Activated CD4-positive, alpha-beta memory T cell treated with anti-CD3 and anti-CD28 coated beads for 36 hours (primary cell): Measurements from ENCODE around the gene RFESD. TPM values are rescaled to one million over a fixed set of nuclear protein-coding genes. Genes with fewer than 3 reads are reported as not detected.
A peak's percentile ranks its signal among the peaks of the same experiment; 100 is the strongest.

Experiments
- CTCF ChIA-PET: fragments of 350-600 bp; sonication (Branson Sonifier 250); formaldehyde crosslinking; loops from one replicate; lab custom pipeline; 2021; ENCODE audit warnings: antibody characterized with exemption, inconsistent platforms; lab: Charles Lee
- POLR2A ChIA-PET: fragments of 350-600 bp; sonication (Branson Sonifier 250); formaldehyde crosslinking; loops from one replicate; lab custom pipeline; 2021; ENCODE audit warnings: antibody characterized with exemption; lab: Charles Lee
- DNase-seq: peaks from one replicate; pipeline ENCODE4 v3.0.0-alpha.2; 2020
- H3K27ac Mint-ChIP-seq: one replicate; pipeline ENCODE4 v1.8.0; 2021; ENCODE audit warnings: mixed read lengths
- H3K27me3 Mint-ChIP-seq: one replicate; pipeline ENCODE4 v1.8.0; 2021; ENCODE audit warnings: mixed read lengths
- H3K36me3 Mint-ChIP-seq: one replicate; pipeline ENCODE4 v1.8.0; 2021; ENCODE audit warnings: mixed read lengths
- H3K4me1 Mint-ChIP-seq: one replicate; pipeline ENCODE4 v1.8.0; 2021; ENCODE audit warnings: low read depth, mixed read lengths
- H3K4me3 Mint-ChIP-seq: one replicate; pipeline ENCODE4 v1.8.0; 2021; ENCODE audit warnings: mild to moderate bottlenecking, mixed read lengths
- H3K9me3 Mint-ChIP-seq: one replicate; pipeline ENCODE4 v1.8.0; 2021; ENCODE audit warnings: mixed read lengths
- intact Hi-C: fragments of 100-400 bp; cut with micrococcal nuclease; formaldehyde crosslinking; loops from one replicate; pipeline ENCODE4 v1.15.1; 2023
- total RNA-seq, 2 experiments: library from RNA; stranded (reverse); gene quantifications; one replicate each; pipeline ENCODE4 v1.2.3, GENCODE V29; 2021

RFESD gene
- total RNA-seq, 2 experiments from 2014 or later, result 6.9 to 8.8 TPM

GRCh38 chr5:95619514-95620029, 27.0 kb upstream of the RFESD start:
- peaks cover 2% of the 10 kb centered on the region for H3K36me3 Mint-ChIP-seq
- no peaks in the 10 kb centered on the region for H3K9me3 Mint-ChIP-seq
- peak; percentile 11 for DNase-seq
- CTCF ChIA-PET, result no interaction called here
- peak overlapping the region; percentile 80 for H3K4me3 Mint-ChIP-seq
- peak overlapping the region; percentile 66 for H3K27ac Mint-ChIP-seq
- POLR2A ChIA-PET, result interaction anchor here (1.5 kb wide), 1 partner anchor 12 kb away, joined by 6 read pairs; no protein-coding TSS in a partner anchor
- no peaks in the 10 kb centered on the region for H3K27me3 Mint-ChIP-seq
- peaks cover 62% of the 10 kb centered on the region for H3K4me1 Mint-ChIP-seq
- intact Hi-C loops, result loop anchor here (1.0 to 10.0 kb wide), 4 partner anchors 28 to 343 kb away; partner anchors contain the start of genes ARSK, ELL2 and MCTP1

GRCh38 chr5:95620030-95620869, 26.3 kb upstream of the RFESD start, which contains the start of gene GPR150:
Gene GPR150, plus strand, starts transcription at chr5:95620087. Its CDS starts 189 bp downstream, at chr5:95620276.
- no peaks in the 10 kb centered on the region for H3K9me3 Mint-ChIP-seq
- no peaks in the 10 kb centered on the region for H3K36me3 Mint-ChIP-seq
- intact Hi-C loops, result loop anchor here (1.0 to 10.0 kb wide), 3 partner anchors 65 to 342 kb away; partner anchors contain the start of genes ARSK, ELL2 and MCTP1
- peak; percentile 78 for DNase-seq
- H3K27me3 Mint-ChIP-seq, result no peaks in the 10 kb centered on the region
- peak within 1 kb of the TSS; percentile 80 for H3K4me3 Mint-ChIP-seq
- peak within 1 kb of the TSS; percentile 66 for H3K27ac Mint-ChIP-seq
- ChIA-PET POLR2A (interaction anchor here (0.6 to 1.5 kb wide), 3 partner anchors 11 to 225 kb away, joined by 3 to 7 read pairs (median 6); partner anchors contain the start of gene RFESD), CTCF (interaction anchor here (1.6 kb wide), 1 partner anchor 27 kb away, joined by 10 read pairs; the partner anchor contains the start of gene RFESD)
- peaks cover 55% of the 10 kb centered on the region for H3K4me1 Mint-ChIP-seq

DNA sequence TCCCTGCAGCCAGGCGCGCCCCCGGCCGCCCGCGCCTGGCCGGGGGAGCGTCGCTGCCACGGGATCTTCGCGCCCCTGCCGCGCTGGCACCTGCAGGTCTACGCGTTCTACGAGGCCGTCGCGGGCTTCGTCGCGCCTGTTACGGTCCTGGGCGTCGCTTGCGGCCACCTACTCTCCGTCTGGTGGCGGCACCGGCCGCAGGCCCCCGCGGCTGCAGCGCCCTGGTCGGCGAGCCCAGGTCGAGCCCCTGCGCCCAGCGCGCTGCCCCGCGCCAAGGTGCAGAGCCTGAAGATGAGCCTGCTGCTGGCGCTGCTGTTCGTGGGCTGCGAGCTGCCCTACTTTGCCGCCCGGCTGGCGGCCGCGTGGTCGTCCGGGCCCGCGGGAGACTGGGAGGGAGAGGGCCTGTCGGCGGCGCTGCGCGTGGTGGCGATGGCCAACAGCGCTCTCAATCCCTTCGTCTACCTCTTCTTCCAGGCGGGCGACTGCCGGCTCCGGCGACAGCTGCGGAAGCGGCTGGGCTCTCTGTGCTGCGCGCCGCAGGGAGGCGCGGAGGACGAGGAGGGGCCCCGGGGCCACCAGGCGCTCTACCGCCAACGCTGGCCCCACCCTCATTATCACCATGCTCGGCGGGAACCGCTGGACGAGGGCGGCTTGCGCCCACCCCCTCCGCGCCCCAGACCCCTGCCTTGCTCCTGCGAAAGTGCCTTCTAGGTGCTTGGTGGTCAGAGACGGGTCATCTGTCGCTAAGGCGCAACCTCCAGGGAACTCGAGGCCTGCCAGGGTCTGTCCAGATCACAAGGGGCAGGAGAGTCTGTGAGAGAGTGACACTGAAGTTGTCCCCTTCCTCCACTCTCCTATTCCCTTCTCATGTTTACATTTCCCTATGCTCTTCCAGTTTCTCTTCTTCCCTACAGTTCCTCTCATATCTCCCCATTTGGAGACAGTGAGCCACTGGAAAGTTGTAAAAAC, 25.4 kb upstream of the RFESD start:
- H3K4me3 Mint-ChIP-seq, result peak overlapping the region; percentile 67
- no peaks in the 10 kb centered on the region for H3K27me3 Mint-ChIP-seq
- peak; percentile 63 for DNase-seq
- H3K4me1 Mint-ChIP-seq, result peaks cover 50% of the 10 kb centered on the region
- H3K36me3 Mint-ChIP-seq, result no peaks in the 10 kb centered on the region
- intact Hi-C loops, result loop anchor here (1.0 to 10.0 kb wide), 4 partner anchors 25 to 341 kb away; partner anchors contain the start of genes ARSK, ELL2, MCTP1 and RFESD
- CTCF ChIA-PET, result interaction anchor here (1.6 to 2.1 kb wide), 2 partner anchors 11 to 26 kb away, joined by 10 to 16 read pairs; partner anchors contain the start of gene RFESD
- POLR2A ChIA-PET, result interaction anchor here (1.0 to 1.5 kb wide), 3 partner anchors 10 to 26 kb away, joined by 4 to 7 read pairs (median 6); partner anchors contain the start of gene RFESD
- no peaks in the 10 kb centered on the region for H3K9me3 Mint-ChIP-seq
- peak overlapping the region; percentile 74 for H3K27ac Mint-ChIP-seq

GRCh38 chr5:95621839-95622629, 24.5 kb upstream of the RFESD start:
- Mint-ChIP-seq H3K36me3 (no peaks in the 10 kb centered on the region), H3K27me3 (no peaks in the 10 kb centered on the region), H3K4me1 (peaks cover 45% of the 10 kb centered on the region), H3K4me3 (peak overlapping the region; percentile 67), H3K9me3 (no peaks in the 10 kb centered on the region), H3K27ac (peak overlapping the region; percentile 74)
- DNase-seq, result peak; percentile 23
- intact Hi-C loops, result loop anchor here (1.0 to 10.0 kb wide), 4 partner anchors 10 to 340 kb away; partner anchors contain the start of genes ELL2, MCTP1 and RFESD
- POLR2A ChIA-PET, result interaction anchor here (0.6 to 1.8 kb wide), 3 partner anchors 10 to 25 kb away, joined by 3 to 9 read pairs (median 4); partner anchors contain the start of gene RFESD
- CTCF ChIA-PET, result interaction anchor here (0.8 to 2.1 kb wide), 8 partner anchors 10 to 159 kb away, joined by 3 to 16 read pairs (median 5); partner anchors contain the start of genes ARSK, RFESD and SKIC3

DNA sequence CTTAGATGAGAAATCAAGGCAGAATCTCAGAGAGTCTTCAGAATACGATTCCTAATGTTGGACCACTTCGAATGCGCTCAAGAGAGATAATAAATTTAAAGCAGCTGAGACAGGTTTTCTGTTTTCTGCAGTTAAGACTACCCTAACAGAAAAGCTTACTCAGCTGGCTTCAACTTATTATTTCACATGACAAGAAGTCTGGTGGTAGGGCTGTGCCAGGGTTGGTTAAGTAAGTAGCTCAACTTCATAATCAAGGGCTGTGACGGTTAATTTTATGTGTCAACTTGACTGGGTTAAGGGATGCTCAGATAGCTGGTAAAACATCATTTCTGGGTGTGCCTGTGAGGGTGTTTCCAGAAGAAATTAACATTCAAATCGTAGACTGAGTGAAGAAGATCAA, 22.9 kb upstream of the RFESD start:
- no peak overlapping the region for H3K27ac Mint-ChIP-seq
- peaks cover 36% of the 10 kb centered on the region for H3K4me1 Mint-ChIP-seq
- ChIA-PET CTCF (interaction anchor here (1.7 to 2.1 kb wide), 4 partner anchors 8 to 80 kb away, joined by 3 to 16 read pairs (median 6); partner anchors contain the start of genes ARSK, RFESD and SKIC3), POLR2A (interaction anchor here (1.8 to 2.4 kb wide), 2 partner anchors 8 to 23 kb away, joined by 7 to 9 read pairs; partner anchors contain the start of gene RFESD)
- no peak overlapping the region for H3K4me3 Mint-ChIP-seq
- no peaks in the 10 kb centered on the region for H3K36me3 Mint-ChIP-seq
- H3K9me3 Mint-ChIP-seq, result no peaks in the 10 kb centered on the region
- H3K27me3 Mint-ChIP-seq, result no peaks in the 10 kb centered on the region
- intact Hi-C loops, result loop anchor here (5.0 to 10.0 kb wide), 2 partner anchors 339 kb away; partner anchors contain the start of genes ELL2 and MCTP1
- no peak for DNase-seq

- intact Hi-C loops, result loop anchor here (5.0 to 10.0 kb wide), 2 partner anchors 338 to 340 kb away; partner anchors contain the start of genes ELL2 and MCTP1
- no peak overlapping the region for H3K4me3 Mint-ChIP-seq
- CTCF ChIA-PET, result interaction anchor here (2.0 kb wide), 1 partner anchor 23 kb away, joined by 7 read pairs; the partner anchor contains the start of gene RFESD
- H3K4me1 Mint-ChIP-seq, result peaks cover 30% of the 10 kb centered on the region
- no peaks in the 10 kb centered on the region for H3K9me3 Mint-ChIP-seq
- no peaks in the 10 kb centered on the region for H3K36me3 Mint-ChIP-seq
- no peaks in the 10 kb centered on the region for H3K27me3 Mint-ChIP-seq
- H3K27ac Mint-ChIP-seq, result no peak overlapping the region
- DNase-seq, result no peak
- POLR2A ChIA-PET, result interaction anchor here (2.4 kb wide), 1 partner anchor 23 kb away, joined by 7 read pairs; the partner anchor contains the start of gene RFESD
Observed at GRCh38 chr5:95624368-95624767, 22.2 kb upstream of the RFESD start.

DNA sequence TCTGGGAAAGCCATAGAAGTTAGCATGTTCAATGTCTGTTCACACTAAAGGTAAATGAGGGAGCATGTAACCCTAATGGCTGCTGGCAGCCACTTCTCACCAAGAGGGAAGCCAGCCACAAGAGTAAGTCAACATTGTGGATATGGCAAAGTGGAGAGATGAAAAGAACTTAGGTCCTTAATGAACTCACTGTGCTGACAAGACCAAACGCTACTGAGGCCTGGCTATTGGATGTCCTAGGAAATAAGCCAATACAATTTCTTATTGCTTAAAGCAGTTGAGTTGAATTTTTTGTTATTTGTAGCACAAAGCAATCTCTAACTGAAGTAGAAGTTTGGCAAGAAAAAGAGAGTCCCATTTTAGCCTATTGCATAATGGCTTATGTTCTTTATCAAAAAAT, 19.9 kb upstream of the RFESD start:
- Mint-ChIP-seq H3K27ac (no peak overlapping the region), H3K4me1 (peaks cover 28% of the 10 kb centered on the region), H3K4me3 (no peak overlapping the region), H3K36me3 (no peaks in the 10 kb centered on the region), H3K9me3 (no peaks in the 10 kb centered on the region), H3K27me3 (no peaks in the 10 kb centered on the region)
- POLR2A ChIA-PET, result no interaction called here
- CTCF ChIA-PET, result no interaction called here
- intact Hi-C loops, result loop anchor here (10.0 kb wide), 1 partner anchor 342 kb away; the partner anchor contains the start of gene MCTP1
- DNase-seq, result no peak

DNA sequence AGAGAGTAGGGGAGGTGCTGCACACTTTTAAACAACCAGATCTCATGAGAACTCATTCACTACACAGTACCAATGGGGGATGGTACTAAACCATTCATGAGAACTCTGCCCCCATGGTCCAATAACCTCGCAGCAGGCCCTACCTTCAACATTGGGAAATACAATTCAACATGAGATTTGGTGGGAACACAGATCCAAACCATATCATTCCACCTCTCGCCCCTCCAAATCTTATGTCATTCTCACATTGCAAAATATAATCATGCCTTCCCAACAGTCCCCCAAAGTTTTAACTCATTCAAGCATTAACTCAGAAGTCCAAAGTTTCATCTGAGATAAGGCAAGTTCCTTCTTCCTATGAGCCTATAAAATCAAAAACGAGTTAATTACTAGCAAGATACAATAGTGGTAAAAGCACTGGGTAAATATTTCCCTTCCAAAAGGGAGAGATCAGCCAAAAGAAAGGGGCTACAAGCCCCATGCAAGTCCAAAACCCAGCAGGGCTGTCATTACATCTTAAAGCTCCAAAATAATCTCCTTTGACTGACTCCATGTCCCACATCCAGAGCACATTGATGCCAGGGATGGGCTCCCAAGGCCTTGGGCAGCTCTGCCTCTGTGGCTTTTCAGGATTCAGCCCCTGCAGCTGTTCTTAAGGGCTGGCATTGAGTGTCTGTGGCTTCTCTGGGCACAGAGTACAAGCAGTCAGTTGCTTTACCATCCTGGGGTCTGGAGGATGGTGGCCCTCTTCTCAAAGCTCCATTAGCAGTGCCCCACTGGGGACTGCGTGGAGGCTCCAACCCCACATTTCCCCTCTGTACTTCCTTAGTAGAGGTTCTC, 18.4 kb upstream of the RFESD start:
- peaks cover 24% of the 10 kb centered on the region for H3K4me1 Mint-ChIP-seq
- POLR2A ChIA-PET, result no interaction called here
- CTCF ChIA-PET, result interaction anchor here (1.1 kb wide), 1 partner anchor 37 kb away, joined by 3 read pairs; no protein-coding TSS in a partner anchor
- DNase-seq, result no peak
- H3K27ac Mint-ChIP-seq, result no peak overlapping the region
- H3K27me3 Mint-ChIP-seq, result no peaks in the 10 kb centered on the region
- H3K36me3 Mint-ChIP-seq, result peaks cover 4% of the 10 kb centered on the region
- H3K9me3 Mint-ChIP-seq, result peaks cover 6% of the 10 kb centered on the region
- H3K4me3 Mint-ChIP-seq, result no peak overlapping the region
- intact Hi-C loops, result loop anchor here (10.0 kb wide), 1 partner anchor 343 kb away; the partner anchor contains the start of gene MCTP1

DNA sequence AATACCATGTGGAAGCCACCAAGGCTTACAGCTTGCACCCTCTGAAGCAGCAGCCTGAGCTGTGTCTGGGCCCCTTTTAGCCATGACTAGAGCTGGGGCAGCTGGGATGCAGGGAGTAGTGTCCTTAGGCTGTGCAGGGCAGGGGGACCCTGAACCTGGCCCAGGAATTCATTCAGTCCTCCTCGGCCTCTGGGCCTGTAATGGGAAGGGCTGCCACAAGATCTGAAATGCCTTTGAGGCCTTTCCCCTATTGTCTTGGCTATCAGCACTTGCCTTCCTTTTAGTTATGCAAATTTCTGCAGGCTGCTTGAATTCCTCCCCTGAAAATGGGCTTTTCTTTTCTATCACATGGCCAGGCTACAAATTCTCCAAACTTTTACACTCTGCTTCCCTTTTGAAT, 17.6 kb upstream of the RFESD start:
- intact Hi-C loops, result loop anchor here (10.0 kb wide), 1 partner anchor 344 kb away; the partner anchor contains the start of gene MCTP1
- CTCF ChIA-PET, result interaction anchor here (1.1 kb wide), 1 partner anchor 36 kb away, joined by 3 read pairs; no protein-coding TSS in a partner anchor

More for the DNA sequence above, 17.6 kb upstream of the RFESD start:
- POLR2A ChIA-PET, result no interaction called here
- no peaks in the 10 kb centered on the region for H3K27me3 Mint-ChIP-seq
- DNase-seq, result no peak
- H3K36me3 Mint-ChIP-seq, result peaks cover 4% of the 10 kb centered on the region
- peaks cover 6% of the 10 kb centered on the region for H3K9me3 Mint-ChIP-seq
- no peak overlapping the region for H3K27ac Mint-ChIP-seq
- peaks cover 24% of the 10 kb centered on the region for H3K4me1 Mint-ChIP-seq
- H3K4me3 Mint-ChIP-seq, result no peak overlapping the region
